Right atrium auricular region (tissue), 2 donors: Measurements from ENCODE around the gene PGAM2. TPM values are rescaled to one million over a fixed set of nuclear protein-coding genes. Genes with fewer than 3 reads are reported as not detected.

Experiments
- DNase-seq: peaks from one replicate; pipeline ENCODE4 v3.0.0-alpha.2; 2019; ENCODE audit warnings: low spot score
- H3K27ac ChIP-seq, 2 donors: fragments of 200-600 bp; sonication (generic); 1 replicate in 1 of 2; 2 replicates in 1 of 2; pipeline ENCODE4 v1.5.1; 2016 to 2019
- H3K27me3 ChIP-seq, 2 donors: fragments of 200-600 bp; sonication (generic); one replicate each; pipeline versions ENCODE4 v1.5.1 to v1.6.0; 2017 to 2019
- H3K36me3 ChIP-seq: fragments of 200-600 bp; sonication (generic); one replicate; pipeline ENCODE4 v1.5.1; 2016
- H3K4me1 ChIP-seq, 2 donors: fragments of 200-600 bp; sonication (generic); one replicate each; pipeline versions ENCODE4 v1.5.1 to v1.6.0; 2017 to 2019
- H3K4me3 ChIP-seq, 2 donors: fragments of 200-600 bp; sonication (generic); 1 replicate in 1 of 2; 2 replicates in 1 of 2; pipeline ENCODE4 v1.5.1; 2017 to 2019; ENCODE audit warnings: mild to moderate bottlenecking in 1 of 2, moderate library complexity in 1 of 2
- H3K9me3 ChIP-seq, 2 donors: fragments of 200-600 bp; sonication (generic); one replicate each; pipeline ENCODE4 v1.5.1; 2019
- total RNA-seq, 2 donors: library from RNA; depleted of rRNA; stranded (reverse); fragments of >200 nt; gene quantifications; one replicate each; pipeline ENCODE4 v1.1.0, GENCODE V29; 2016
- TF ChIP-seq, protein P1 (sequence below), 2 donors: fragments of 200-600 bp; sonication (generic); IDR thresholded peaks; one replicate each; pipeline ENCODE4 v1.5.1; 2019; ENCODE audit warnings: antibody characterized with exemption in 2 of 2

The PGAM2 gene
- total RNA-seq, 2 donors from 2014 or later: 680 to 2,809 TPM

DNA sequence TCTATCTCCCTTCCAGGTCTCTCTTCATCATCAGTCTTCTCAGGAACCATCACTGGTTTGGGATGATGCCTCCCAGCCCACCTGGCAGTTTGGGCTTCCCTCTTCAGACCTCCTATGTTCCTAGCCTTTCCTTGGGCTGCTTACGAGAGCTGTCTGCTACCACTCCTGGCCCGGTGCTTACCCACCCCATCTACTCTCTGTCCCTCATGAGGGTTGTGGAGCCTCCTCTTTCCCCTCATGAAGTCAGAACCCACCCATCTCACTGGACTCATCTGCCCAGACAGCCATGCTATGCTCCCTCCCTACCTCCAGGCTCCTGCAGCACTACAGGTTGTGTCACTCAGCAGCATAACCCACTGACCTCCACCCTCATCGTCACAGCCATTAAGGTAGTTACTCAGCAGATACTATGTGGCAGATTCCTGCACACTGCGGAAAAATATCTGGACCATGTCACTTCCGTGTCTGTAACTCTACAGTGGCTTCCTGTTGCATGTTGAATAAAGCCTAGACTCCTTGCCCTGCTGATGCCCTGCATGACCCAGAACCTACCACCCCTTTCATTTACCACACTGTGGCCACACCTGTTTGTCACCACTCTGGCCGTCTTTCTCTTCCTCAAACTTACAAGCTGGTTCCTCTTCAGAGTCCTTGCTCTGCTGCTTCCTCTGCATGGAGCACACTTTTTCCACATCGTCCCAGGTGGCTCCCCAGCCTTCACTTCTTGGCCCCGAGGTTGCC lies 18.9 kb downstream of the PGAM2 start:
- DNase-seq: no peak
- Histone ChIP-seq H3K4me1 (peaks cover 0 to 40% of the 10 kb centered on the region in 2 donors), H3K27me3 (no peaks in the 10 kb centered on the region), H3K36me3 (peaks cover 27% of the 10 kb centered on the region), H3K9me3 (no peaks in the 10 kb centered on the region), H3K27ac (peak overlapping the region in 1 of 2 donors; percentile 97), H3K4me3 (no peak overlapping the region)
- TF ChIP-seq, protein P1, sequence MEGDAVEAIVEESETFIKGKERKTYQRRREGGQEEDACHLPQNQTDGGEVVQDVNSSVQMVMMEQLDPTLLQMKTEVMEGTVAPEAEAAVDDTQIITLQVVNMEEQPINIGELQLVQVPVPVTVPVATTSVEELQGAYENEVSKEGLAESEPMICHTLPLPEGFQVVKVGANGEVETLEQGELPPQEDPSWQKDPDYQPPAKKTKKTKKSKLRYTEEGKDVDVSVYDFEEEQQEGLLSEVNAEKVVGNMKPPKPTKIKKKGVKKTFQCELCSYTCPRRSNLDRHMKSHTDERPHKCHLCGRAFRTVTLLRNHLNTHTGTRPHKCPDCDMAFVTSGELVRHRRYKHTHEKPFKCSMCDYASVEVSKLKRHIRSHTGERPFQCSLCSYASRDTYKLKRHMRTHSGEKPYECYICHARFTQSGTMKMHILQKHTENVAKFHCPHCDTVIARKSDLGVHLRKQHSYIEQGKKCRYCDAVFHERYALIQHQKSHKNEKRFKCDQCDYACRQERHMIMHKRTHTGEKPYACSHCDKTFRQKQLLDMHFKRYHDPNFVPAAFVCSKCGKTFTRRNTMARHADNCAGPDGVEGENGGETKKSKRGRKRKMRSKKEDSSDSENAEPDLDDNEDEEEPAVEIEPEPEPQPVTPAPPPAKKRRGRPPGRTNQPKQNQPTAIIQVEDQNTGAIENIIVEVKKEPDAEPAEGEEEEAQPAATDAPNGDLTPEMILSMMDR (IDR thresholded peaks at IDR 0.05): no peak

DNA sequence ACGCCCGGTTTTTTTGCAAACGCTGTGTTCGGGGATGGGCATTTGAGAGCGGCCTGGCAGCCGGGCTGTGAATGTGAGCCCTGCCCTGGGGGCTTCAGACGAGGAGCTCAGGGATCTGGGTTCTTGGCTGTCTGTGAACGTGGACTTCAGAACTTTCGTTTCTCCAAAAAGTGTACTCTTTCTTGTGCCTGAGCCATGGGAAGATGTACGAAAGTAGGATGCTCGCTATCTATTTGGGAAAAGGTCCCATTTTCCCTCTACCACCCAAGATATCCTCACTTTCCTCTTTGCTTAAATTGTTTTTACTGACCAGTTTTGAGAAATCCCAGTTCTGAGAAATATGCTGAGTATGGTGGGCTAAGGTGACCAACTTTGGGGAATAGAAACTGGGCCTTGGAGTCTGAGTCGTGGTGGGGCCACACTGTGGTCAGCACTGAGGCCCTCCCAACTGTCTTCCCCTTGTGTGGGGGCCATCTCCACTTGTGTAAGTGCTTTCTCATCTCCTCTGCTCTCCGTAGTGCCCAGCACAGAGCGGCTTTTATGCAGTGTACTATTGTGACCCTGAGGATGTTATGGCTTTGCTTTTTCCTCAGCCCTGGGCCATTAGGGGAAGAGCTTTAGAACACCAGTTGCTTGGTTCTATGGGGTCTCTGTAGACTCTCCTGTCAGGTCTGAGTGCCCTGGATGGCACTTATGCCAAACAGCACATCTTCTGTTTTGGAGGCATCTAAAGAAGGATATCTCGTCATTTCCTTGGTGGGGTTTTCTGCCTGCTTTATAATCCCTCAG lies 19.9 kb downstream of the PGAM2 start:
- peaks cover 16% of the 10 kb centered on the region for H3K36me3 ChIP-seq
- peaks cover 0 to 48% of the 10 kb centered on the region in 2 donors for H3K4me1 ChIP-seq
- H3K27ac ChIP-seq: peak overlapping the region; percentile 86 to 97
- TF ChIP-seq, protein P1 (IDR thresholded peaks at IDR 0.05): no peak
- no peaks in the 10 kb centered on the region for H3K9me3 ChIP-seq
- peak overlapping the region; percentile 89 to 99 for H3K4me3 ChIP-seq
- no peaks in the 10 kb centered on the region for H3K27me3 ChIP-seq
- no peak for DNase-seq

DNA sequence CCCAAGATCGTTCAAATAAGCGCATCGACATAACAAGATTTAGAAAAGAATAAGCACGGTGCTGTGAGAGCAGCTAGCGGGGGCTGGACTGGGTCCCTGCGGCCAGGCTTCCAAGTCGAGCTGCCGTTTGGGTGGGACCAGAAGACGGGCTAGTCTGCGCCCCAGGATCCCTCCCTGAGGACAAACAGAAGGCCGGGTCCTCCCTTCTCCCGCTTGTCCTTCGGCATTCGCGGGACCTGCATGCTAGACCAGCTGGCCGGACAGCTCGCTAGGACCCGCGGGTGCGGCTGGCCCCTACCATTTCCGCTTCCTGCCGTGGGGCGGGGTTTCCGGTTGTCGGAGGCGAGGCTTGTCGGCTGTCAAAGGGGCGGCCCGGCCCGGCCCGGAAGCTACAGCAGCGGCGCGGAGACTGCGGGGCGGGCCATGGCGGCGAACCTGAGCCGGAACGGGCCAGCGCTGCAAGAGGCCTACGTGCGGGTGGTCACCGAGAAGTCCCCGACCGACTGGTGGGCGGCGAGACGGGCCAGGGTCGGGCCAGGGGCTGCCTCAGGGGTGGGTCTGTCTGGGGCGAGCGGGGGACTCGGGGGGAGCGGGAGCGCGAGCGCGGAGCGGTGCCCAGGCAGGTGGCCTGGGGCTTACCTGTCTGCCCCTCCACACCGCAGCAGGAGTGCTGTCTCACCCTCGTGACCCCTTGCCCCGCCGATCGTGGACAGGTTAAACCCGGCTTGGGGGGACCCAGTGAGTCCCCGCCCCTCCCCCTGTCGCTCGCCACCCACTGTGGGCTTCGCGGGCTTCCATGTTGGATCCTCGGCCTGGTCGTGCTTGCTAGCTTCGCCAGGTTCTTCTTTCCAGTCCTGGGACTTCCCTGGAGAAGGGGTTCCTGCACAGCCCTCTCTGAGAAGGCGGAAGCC lies 20.8 kb downstream of the PGAM2 start, which contains the start of gene DBNL:
TSS of gene DBNL (plus strand) at position 388 of the 911 bp plus-strand sequence. CDS start at position 424, 36 bp downstream.
- no peaks in the 10 kb centered on the region for H3K9me3 ChIP-seq
- H3K4me3 ChIP-seq: peak within 1 kb of the TSS; percentile 89 to 99
- peaks cover 0 to 51% of the 10 kb centered on the region in 2 donors for H3K4me1 ChIP-seq
- DNase-seq: peak; percentile 95
- TF ChIP-seq, protein P1 (IDR thresholded peaks at IDR 0.05): peak in 1 of 2 donors; percentile 27
- no peaks in the 10 kb centered on the region for H3K27me3 ChIP-seq
- H3K27ac ChIP-seq: peak within 1 kb of the TSS; percentile 86 to 97
- peaks cover 8% of the 10 kb centered on the region for H3K36me3 ChIP-seq

DNA sequence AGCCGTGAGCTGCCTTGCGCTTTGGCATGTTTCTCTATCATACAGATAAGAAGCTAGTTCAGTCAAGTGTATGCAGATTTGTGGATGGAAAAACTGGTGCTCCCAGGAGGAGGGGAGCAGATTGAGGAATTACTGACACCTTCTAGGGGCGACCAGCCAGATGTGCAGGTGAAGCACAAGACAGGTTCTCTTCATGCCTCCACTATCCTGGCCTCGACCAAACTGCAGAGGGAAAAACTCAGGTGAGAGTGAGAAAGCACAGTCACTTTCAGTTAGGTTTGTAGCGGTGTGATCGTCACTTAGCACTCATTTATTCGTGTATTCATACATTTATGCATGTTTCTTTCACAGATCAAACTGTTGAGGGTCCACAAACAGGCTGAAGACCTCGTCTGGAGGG lies 21.5 kb downstream of the PGAM2 start:
- H3K27me3 ChIP-seq: no peaks in the 10 kb centered on the region
- peaks cover 6% of the 10 kb centered on the region for H3K36me3 ChIP-seq
- peak overlapping the region; percentile 86 to 97 for H3K27ac ChIP-seq
- H3K4me1 ChIP-seq: peaks cover 0 to 51% of the 10 kb centered on the region in 2 donors
- TF ChIP-seq, protein P1 (IDR thresholded peaks at IDR 0.05): no peak
- DNase-seq: no peak
- H3K9me3 ChIP-seq: no peaks in the 10 kb centered on the region
- H3K4me3 ChIP-seq: peak overlapping the region; percentile 89 to 99

DNA sequence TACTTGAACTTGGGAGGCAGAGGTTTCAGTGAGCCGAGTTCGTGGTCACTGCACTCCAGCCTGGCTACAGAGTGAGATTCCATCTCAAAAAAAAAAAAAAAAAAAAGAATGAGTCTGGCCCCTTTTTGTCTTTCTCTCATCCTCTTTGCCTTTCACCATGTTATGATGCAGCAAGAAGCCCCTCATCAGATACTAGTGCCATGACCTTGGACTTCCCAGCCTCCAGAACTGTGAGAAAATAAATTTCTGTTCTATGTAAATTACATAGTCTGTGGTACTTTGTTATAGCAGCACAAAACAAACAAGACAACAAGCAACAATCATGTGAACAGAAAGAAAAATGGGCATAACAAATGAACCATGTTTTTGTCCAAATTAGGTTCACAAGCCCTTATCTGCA lies 23.1 kb downstream of the PGAM2 start:
- no peaks in the 10 kb centered on the region for H3K9me3 ChIP-seq
- H3K27ac ChIP-seq: no peak overlapping the region
- H3K4me3 ChIP-seq: no peak overlapping the region
- peaks cover 6% of the 10 kb centered on the region for H3K36me3 ChIP-seq
- DNase-seq: no peak
- H3K4me1 ChIP-seq: peaks cover 0 to 44% of the 10 kb centered on the region in 2 donors
- no peaks in the 10 kb centered on the region for H3K27me3 ChIP-seq
- TF ChIP-seq, protein P1 (IDR thresholded peaks at IDR 0.05): no peak
